Activated T-cell treated with anti-CD3 and anti-CD28 coated beads, Interleukin-2, amount 50 U/mL, for 24 hours (primary cell): ENCODE results near the gene SERPINI1.

Source experiments
- DNase-seq: peaks from one replicate; pipeline ENCODE4 v3.0.0-alpha.2; 2020
- H3K27ac Mint-ChIP-seq: 2 replicates; pipeline ENCODE4 v1.8.0; 2020; ENCODE audit warnings: mild to moderate bottlenecking, mixed read lengths
- H3K27me3 Mint-ChIP-seq: 2 replicates; pipeline ENCODE4 v1.8.0; 2020; ENCODE audit warnings: mixed read lengths
- H3K36me3 Mint-ChIP-seq: 2 replicates; pipeline ENCODE4 v1.8.0; 2020; ENCODE audit warnings: low read depth, mixed read lengths
- H3K4me1 Mint-ChIP-seq: 2 replicates; pipeline ENCODE4 v1.8.0; 2020; ENCODE audit warnings: low read depth, mixed read lengths
- H3K4me3 Mint-ChIP-seq: 2 replicates; pipeline ENCODE4 v1.8.0; 2020; ENCODE audit warnings: mild to moderate bottlenecking, moderate library complexity, mixed read lengths
- H3K9me3 Mint-ChIP-seq: 2 replicates; pipeline ENCODE4 v1.8.0; 2020; ENCODE audit warnings: mixed read lengths

The SERPINI1 gene

DNA sequence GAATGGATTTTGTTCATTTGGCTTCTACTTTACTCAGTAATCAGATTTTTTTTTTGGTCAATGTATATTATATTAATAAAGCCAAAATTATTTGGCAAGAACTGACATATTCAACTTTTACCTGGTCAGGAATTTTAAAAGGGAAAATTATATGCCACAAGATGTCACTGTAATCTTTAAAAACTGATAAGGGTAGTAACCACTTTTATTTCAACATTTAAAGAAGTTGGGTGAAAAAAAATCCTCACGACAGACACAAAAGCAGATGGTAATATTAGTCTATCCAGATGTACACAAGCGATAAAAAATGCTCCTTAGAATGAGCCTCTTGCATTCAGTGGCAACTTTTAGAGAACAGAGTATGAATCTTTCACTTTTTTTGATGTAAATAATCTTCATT, 101.9 kb downstream of the SERPINI1 start:
- DNase-seq = no peak
- Mint-ChIP-seq H3K4me3 (no peak overlapping the region), H3K9me3 (no peaks in the 10 kb centered on the region), H3K27me3 (peaks cover 3% of the 10 kb centered on the region), H3K4me1 (no peaks in the 10 kb centered on the region), H3K36me3 (no peaks in the 10 kb centered on the region), H3K27ac (no peak overlapping the region)

DNA sequence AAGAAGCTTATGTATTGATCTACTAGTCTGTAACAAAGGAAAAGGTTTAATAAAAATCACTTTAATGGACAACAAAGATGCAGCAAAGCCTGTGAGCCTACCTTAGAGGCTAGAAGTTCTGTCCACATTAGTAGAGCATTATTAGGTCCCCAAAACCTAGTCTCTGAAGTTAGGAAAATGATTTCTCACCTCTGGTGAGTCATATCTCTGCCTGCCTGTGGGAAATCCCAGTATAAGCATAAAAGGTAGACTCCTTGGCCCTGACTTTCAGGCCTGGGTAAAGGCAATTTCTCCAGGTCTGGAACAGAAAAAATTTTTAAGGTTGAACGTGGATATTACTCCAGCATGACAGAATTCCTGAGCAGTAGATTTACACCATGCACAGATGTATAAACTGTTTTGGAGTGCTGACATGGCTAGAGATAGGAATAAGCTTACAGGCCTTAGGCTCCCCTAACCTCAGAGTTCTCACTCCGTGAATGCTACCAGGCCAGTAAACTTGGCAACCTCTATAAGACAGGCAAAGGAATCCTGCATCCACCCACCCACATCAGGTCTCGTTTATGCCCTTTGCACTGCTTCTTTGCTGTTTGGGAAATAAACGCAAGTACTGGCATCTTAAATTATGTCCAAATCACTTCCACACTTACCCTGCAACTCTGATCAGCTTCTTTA, 104.1 kb downstream of the SERPINI1 start:
- no peaks in the 10 kb centered on the region for H3K9me3 Mint-ChIP-seq
- no peaks in the 10 kb centered on the region for H3K36me3 Mint-ChIP-seq
- peaks cover 4% of the 10 kb centered on the region for H3K4me1 Mint-ChIP-seq
- no peak for DNase-seq
- no peak overlapping the region for H3K27ac Mint-ChIP-seq
- no peak overlapping the region for H3K4me3 Mint-ChIP-seq
- H3K27me3 Mint-ChIP-seq = peaks cover 3% of the 10 kb centered on the region

DNA sequence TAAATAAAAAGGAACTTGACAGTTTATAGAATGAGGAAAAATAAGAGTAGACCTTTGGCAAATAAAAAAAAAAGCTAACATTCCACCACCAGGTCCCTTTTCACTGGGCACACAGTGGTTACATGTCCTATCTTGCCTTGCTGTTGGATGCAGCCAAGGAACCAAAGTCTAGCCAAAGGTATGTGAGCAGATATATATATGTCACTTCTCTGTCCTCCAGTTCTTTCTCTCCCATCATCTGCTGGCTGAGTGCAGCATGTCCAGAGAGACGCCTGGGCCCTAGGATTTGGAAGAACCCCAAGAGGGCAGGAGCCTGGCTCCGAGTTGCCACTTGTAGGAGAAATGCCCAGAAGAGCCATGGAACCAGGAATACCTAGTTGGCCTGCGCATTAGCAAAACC, 104.7 kb downstream of the SERPINI1 start:
- peaks cover 4% of the 10 kb centered on the region for H3K4me1 Mint-ChIP-seq
- H3K27ac Mint-ChIP-seq = no peak overlapping the region
- H3K27me3 Mint-ChIP-seq = peaks cover 3% of the 10 kb centered on the region
- no peak for DNase-seq
- H3K36me3 Mint-ChIP-seq = no peaks in the 10 kb centered on the region
- no peaks in the 10 kb centered on the region for H3K9me3 Mint-ChIP-seq
- no peak overlapping the region for H3K4me3 Mint-ChIP-seq

DNA sequence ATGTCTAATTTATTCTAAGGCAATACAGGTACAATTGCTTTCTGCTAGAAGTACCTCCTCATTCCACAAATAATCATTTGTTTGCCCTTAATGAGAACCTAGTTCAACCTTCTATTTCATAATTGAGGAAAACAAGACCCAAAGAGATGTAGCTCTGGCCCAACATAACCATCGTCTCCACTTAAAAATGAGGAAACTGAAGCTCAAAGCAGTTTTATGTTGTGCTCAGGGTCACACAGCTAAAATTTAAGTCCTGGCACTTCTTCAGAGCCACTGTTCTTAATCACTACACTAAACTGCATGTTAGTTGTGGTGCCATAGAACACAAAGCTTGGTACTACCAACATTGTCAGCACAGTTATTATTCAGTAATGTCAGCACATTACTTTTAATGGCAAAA, 108.0 kb downstream of the SERPINI1 start:
- peaks cover 4% of the 10 kb centered on the region for H3K4me1 Mint-ChIP-seq
- H3K9me3 Mint-ChIP-seq = no peaks in the 10 kb centered on the region
- H3K36me3 Mint-ChIP-seq = no peaks in the 10 kb centered on the region
- no peaks in the 10 kb centered on the region for H3K27me3 Mint-ChIP-seq
- DNase-seq = no peak
- no peak overlapping the region for H3K27ac Mint-ChIP-seq
- no peak overlapping the region for H3K4me3 Mint-ChIP-seq

DNA sequence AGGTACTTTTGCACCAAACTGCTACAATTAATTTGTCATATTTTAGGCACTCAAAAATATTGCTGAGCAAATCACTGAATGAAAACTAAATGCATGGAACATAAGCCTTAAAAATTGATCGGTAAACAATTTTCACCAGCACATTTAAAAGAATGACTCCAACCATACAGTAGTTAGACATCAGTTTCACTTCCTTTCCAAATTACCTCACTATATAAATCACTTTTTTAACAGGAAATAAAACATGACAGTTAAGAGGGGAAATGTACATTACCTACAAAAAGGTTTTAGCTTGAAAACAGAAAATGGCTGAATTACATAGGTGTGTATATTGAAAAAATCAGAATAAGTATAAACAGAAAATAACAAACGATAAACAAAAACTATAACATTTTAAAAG, 108.4 kb downstream of the SERPINI1 start:
- no peak for DNase-seq
- Mint-ChIP-seq H3K27ac (no peak overlapping the region), H3K4me3 (no peak overlapping the region), H3K9me3 (no peaks in the 10 kb centered on the region), H3K27me3 (no peaks in the 10 kb centered on the region), H3K36me3 (no peaks in the 10 kb centered on the region), H3K4me1 (peaks cover 4% of the 10 kb centered on the region)

DNA sequence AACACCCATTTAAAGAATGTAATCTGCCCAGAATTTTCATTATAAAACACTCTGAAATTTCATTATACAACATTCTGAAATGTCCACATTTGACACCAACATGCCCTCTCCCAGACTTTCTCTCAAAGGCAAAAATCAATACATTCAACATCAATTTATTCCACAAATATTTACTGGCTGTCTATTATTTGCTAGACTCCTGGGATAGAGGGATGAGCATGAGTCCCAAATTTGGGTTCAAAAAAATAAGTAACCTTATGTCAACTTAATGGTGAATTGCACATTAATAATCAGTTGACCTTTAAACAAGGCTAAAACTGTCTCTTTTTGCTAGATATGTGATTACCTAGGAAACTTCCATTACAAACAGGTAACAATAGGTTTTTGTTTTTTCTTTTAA, 109.0 kb downstream of the SERPINI1 start:
- Mint-ChIP-seq H3K27me3 (no peaks in the 10 kb centered on the region), H3K27ac (no peak overlapping the region), H3K36me3 (no peaks in the 10 kb centered on the region), H3K4me1 (peaks cover 4% of the 10 kb centered on the region), H3K4me3 (no peak overlapping the region), H3K9me3 (no peaks in the 10 kb centered on the region)
- DNase-seq = no peak

DNA sequence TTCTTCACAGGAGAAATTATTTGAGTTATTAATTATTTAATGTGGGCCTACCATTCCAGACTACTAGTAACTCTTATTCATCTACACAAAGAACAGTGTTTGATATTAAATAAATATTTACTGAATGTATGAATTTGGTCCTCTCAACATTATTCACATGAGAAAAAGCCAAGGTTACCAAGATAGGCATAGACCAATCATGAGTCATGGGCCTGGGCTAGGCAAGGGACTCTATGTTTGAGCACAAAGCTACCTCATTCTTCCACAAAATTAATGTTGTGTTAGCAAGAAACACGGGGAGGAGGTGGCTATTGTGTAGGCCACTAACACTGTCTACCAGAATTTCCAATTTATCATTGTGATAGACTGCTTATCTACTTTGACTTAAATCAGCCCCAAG, 115.7 kb downstream of the SERPINI1 start:
- no peak overlapping the region for H3K4me3 Mint-ChIP-seq
- H3K9me3 Mint-ChIP-seq = no peaks in the 10 kb centered on the region
- H3K27ac Mint-ChIP-seq = no peak overlapping the region
- no peak for DNase-seq
- H3K4me1 Mint-ChIP-seq = no peaks in the 10 kb centered on the region
- no peaks in the 10 kb centered on the region for H3K36me3 Mint-ChIP-seq
- no peaks in the 10 kb centered on the region for H3K27me3 Mint-ChIP-seq

DNA sequence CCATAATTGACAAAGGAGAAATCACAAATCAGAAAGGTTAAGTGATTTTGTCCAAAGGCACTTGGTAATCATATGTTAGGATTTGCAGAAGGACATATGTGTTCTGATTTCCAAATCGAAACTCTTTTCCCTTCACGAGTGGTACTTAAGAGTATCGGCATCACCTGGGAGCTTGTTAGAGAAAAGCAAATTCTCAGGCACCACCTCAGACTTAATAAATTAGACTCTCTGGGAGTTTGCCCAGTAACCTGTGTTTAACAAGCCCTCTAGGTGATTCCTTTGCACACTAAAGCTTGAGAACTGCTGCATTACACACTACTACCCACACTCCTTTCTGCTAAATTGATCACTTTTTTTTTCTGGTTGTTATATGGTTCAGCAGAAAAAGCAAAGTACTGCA, 116.2 kb downstream of the SERPINI1 start:
- H3K9me3 Mint-ChIP-seq = no peaks in the 10 kb centered on the region
- H3K27ac Mint-ChIP-seq = no peak overlapping the region
- no peaks in the 10 kb centered on the region for H3K36me3 Mint-ChIP-seq
- no peak overlapping the region for H3K4me3 Mint-ChIP-seq
- DNase-seq = no peak
- no peaks in the 10 kb centered on the region for H3K27me3 Mint-ChIP-seq
- no peaks in the 10 kb centered on the region for H3K4me1 Mint-ChIP-seq

DNA sequence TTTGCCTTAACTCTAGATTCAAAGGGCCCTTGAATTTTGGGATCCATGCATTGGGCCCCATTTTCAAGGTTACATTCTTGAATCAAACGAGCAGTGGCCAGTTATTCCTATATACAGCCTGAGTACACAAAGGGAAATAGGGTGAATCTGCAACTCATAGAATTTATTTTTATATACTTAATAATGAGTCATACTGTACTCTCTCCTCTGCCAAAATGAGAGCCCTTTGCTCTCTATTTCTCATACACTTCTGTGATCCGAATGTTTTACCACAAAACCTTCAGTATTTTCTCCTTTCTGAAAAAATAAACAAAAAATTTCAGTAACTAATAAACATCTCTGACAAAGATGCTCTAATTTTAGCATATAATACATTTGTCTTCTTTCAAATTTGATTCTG, 116.7 kb downstream of the SERPINI1 start:
- Mint-ChIP-seq H3K4me1 (no peaks in the 10 kb centered on the region), H3K4me3 (no peak overlapping the region)

DNA sequence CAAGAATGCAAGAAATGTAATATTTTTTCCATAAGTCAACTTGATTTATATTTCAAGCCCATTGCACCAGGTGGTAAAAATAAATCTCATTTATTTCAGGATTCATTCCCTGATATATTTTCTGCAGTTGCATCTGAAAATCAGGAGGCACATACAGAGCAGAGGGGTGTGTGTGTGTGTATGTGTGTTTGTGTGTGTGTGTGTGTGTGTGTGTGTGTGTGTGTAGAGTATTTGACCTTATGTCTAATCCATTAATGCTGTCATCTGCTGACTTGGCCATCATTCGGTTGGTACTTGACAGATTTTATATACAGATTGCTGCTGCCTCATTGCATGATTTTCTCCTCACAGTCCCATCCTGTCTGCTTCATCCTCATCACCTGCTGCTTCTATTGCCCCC, 118.5 kb downstream of the SERPINI1 start:
- Mint-ChIP-seq H3K27me3 (no peaks in the 10 kb centered on the region), H3K9me3 (no peaks in the 10 kb centered on the region), H3K27ac (no peak overlapping the region), H3K4me1 (no peaks in the 10 kb centered on the region), H3K36me3 (no peaks in the 10 kb centered on the region), H3K4me3 (no peak overlapping the region)
- no peak for DNase-seq

More for the DNA sequence above, 116.7 kb downstream of the SERPINI1 start:
- DNase-seq = no peak
- no peaks in the 10 kb centered on the region for H3K36me3 Mint-ChIP-seq
- H3K9me3 Mint-ChIP-seq = no peaks in the 10 kb centered on the region
- no peak overlapping the region for H3K27ac Mint-ChIP-seq
- H3K27me3 Mint-ChIP-seq = no peaks in the 10 kb centered on the region

DNA sequence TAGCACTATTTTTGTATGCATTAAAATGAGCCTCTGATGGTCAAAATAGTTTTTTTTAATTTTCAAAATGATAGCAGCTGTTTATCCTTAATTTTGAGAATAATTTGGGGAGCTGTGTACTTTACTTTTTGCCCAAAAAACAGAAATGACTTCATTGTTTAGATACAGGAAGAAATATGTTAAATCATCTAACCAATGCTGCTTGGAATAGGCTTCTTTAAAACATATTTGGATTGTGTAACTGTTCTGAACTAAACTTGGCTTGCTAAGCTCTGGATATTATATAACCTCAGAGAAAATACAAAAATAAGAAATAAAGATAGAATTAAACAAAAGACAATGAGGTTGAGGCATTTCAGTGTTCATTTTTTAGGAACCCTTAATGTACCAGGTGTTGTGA, 119.3 kb downstream of the SERPINI1 start:
- Mint-ChIP-seq H3K4me1 (no peaks in the 10 kb centered on the region), H3K9me3 (no peaks in the 10 kb centered on the region), H3K27me3 (no peaks in the 10 kb centered on the region), H3K4me3 (no peak overlapping the region), H3K36me3 (no peaks in the 10 kb centered on the region), H3K27ac (no peak overlapping the region)
- no peak for DNase-seq

DNA sequence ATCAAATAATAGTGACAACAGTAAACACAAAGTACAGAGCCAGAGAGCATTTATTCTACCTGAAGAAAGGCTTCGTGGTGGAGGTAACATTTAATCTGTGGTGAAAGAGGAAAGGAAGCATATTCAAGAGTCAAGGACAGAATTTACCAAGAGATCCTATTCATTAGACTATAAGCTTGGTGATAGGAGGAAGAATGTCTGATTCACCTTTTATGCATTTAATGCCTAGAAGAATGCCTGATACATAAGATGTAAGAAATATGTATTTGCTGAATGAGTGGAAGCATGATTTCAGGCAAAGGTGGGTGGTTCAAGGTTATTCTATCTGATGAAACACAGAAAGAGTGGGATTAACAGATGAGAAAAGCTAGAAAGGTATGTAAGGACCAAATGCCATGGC, 119.8 kb downstream of the SERPINI1 start:
- Mint-ChIP-seq H3K4me3 (no peak overlapping the region), H3K4me1 (no peaks in the 10 kb centered on the region), H3K27ac (no peak overlapping the region), H3K27me3 (no peaks in the 10 kb centered on the region), H3K36me3 (no peaks in the 10 kb centered on the region), H3K9me3 (no peaks in the 10 kb centered on the region)
- DNase-seq = no peak

DNA sequence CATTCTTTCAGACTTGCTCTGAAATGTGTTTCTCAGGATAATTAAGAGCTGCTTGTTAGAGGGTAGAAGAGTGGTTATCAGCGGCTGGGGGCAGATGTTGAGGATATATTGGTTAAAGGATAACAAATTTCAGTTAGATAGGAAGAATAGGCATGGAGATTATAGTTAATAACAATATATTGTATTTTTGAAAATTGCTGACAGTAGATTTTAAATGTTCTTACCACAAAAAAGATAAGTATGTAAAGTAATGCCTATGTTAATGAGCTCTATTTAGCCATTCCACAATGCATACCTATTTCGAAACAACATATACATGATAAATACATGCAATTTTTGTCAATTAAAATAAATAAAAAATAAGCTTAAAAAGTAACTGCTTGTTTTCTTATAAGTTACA, 123.3 kb downstream of the SERPINI1 start:
- H3K4me3 Mint-ChIP-seq = no peak overlapping the region
- no peaks in the 10 kb centered on the region for H3K4me1 Mint-ChIP-seq
- H3K36me3 Mint-ChIP-seq = no peaks in the 10 kb centered on the region
- H3K9me3 Mint-ChIP-seq = no peaks in the 10 kb centered on the region
- no peak overlapping the region for H3K27ac Mint-ChIP-seq
- H3K27me3 Mint-ChIP-seq = peaks cover 3% of the 10 kb centered on the region
- no peak for DNase-seq

DNA sequence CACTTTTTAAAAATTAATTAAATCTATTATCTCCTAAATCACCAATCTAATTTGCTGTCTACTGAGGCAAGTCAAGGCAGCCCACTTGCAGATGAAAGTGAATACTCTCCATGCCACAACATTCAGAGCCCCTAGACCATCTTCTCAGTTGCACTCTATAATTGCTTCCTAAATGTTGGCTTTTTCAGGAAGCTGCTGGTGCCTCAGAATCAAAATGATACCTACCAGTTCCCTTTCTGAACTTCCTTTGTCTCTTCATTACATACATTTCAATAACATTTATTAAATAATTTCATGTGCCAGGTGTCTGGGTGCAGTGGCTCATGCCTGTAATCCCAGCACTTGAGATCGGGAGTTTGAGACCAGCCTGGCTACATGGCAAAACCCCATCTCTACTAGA, 124.1 kb downstream of the SERPINI1 start:
- no peaks in the 10 kb centered on the region for H3K9me3 Mint-ChIP-seq
- peaks cover 3% of the 10 kb centered on the region for H3K27me3 Mint-ChIP-seq
- H3K4me1 Mint-ChIP-seq = no peaks in the 10 kb centered on the region
- no peaks in the 10 kb centered on the region for H3K36me3 Mint-ChIP-seq
- H3K4me3 Mint-ChIP-seq = no peak overlapping the region
- DNase-seq = no peak
- H3K27ac Mint-ChIP-seq = no peak overlapping the region

DNA sequence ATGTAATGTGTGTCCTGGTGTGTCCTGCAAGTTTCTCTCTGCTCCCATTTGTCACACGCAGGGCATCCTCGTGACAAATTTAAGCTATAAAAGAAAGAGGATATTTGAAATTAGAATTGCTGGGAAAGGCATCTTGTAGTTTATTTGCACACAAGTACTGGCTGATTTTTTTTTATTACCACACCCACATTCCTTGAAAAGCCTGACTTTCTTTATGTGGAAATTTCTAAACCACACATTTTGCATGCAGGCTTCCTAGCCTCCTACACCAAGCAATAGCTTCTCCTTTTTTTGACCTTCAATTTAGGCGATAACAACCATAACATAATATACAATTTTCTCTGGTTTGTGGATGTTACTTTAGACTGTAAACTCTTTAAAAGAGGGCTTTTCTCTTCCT, 126.1 kb downstream of the SERPINI1 start:
- Mint-ChIP-seq H3K4me1 (no peaks in the 10 kb centered on the region), H3K27ac (no peak overlapping the region), H3K4me3 (no peak overlapping the region), H3K27me3 (peaks cover 3% of the 10 kb centered on the region), H3K9me3 (no peaks in the 10 kb centered on the region), H3K36me3 (no peaks in the 10 kb centered on the region)
- DNase-seq = no peak

DNA sequence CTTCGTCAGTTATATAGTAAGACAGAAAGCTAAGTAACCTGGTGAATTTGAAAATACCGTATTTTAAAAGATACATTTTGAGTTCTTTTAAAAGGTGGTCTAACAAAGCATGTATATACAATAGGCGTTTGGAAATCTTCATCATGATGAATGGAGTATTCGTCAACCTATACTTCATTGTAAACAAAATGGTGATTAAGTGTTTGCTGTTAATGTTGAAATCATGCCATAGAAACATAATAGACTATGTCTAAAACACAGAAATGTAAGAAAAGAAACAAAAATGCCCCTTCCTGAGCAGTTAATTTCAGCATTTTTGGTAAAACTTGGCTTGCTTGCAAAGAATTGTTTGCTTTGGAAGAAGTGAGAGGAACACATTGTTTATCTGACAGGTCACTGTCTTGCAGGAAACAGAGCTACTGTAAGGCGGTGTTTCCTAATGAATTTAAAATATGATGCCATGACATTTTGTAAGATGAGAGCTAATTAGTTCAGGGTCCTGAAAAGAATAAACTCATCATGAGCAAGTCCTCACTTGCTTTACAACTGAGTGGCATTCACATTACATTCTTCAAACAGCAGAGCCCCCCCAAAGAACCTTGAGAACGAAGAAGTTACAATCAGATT, 126.7 kb downstream of the SERPINI1 start:
- Mint-ChIP-seq H3K9me3 (no peaks in the 10 kb centered on the region), H3K27me3 (peaks cover 3% of the 10 kb centered on the region), H3K36me3 (no peaks in the 10 kb centered on the region), H3K27ac (no peak overlapping the region), H3K4me1 (no peaks in the 10 kb centered on the region), H3K4me3 (no peak overlapping the region)
- no peak for DNase-seq
